Ishikawa (cell line): ENCODE measurements around the gene STK4.

ENCODE experiments used
- CEBPB ChIP-seq: IDR thresholded peaks from 2 replicates; pipeline ENCODE4 v1.6.1; 2012
- CREB1 ChIP-seq: IDR thresholded peaks from 2 replicates; pipeline ENCODE4 v1.6.1; 2012; ENCODE audit warnings: low read depth
- EGR1 ChIP-seq: IDR thresholded peaks from 2 replicates; pipeline ENCODE4 v1.6.1; 2012
- EP300 ChIP-seq: IDR thresholded peaks from 2 replicates; pipeline ENCODE4 v1.6.1; 2012; ENCODE audit warnings: borderline replicate concordance
- FOXM1 ChIP-seq: IDR thresholded peaks from 2 replicates; pipeline ENCODE4 v1.6.1; 2012; ENCODE audit warnings: low read depth, borderline replicate concordance
- MAX ChIP-seq: IDR thresholded peaks from 2 replicates; pipeline ENCODE4 v1.6.1; 2012
- NFIC ChIP-seq: IDR thresholded peaks from 2 replicates; pipeline ENCODE4 v1.6.1; 2012
- RAD21 ChIP-seq: IDR thresholded peaks from 2 replicates; pipeline ENCODE4 v1.6.1; 2012; ENCODE audit warnings: low read depth
- REST ChIP-seq: IDR thresholded peaks from 2 replicates; pipeline ENCODE4 v1.6.1; 2012; ENCODE audit warnings: low read depth, mild to moderate bottlenecking
- TAF1 ChIP-seq: IDR thresholded peaks from 2 replicates; pipeline ENCODE4 v1.6.1; 2012; ENCODE audit warnings: low read depth, mild to moderate bottlenecking
- TCF12 ChIP-seq: IDR thresholded peaks from 2 replicates; pipeline ENCODE4 v1.6.1; 2012; ENCODE audit warnings: low read depth
- TEAD4 ChIP-seq: IDR thresholded peaks from 2 replicates; pipeline ENCODE4 v1.6.1; 2012
- USF1 ChIP-seq: IDR thresholded peaks from 2 replicates; pipeline ENCODE4 v1.6.1; 2012
- YY1 ChIP-seq: IDR thresholded peaks from 2 replicates; pipeline ENCODE4 v1.6.1; 2012; ENCODE audit warnings: low read depth

GRCh38 chr20:45014671-45015415, 48.5 kb downstream of the STK4 start:
- TF ChIP-seq REST = no peak
- no peak for TF ChIP-seq EP300
- TF ChIP-seq RAD21 = no peak
- no peak for TF ChIP-seq YY1
- no peak for TF ChIP-seq USF1
- no peak for TF ChIP-seq TAF1
- TF ChIP-seq EGR1 = no peak
- TF ChIP-seq CREB1 = no peak
- TF ChIP-seq MAX = no peak
- TF ChIP-seq TCF12 = no peak
- no peak for TF ChIP-seq CEBPB
- no peak for TF ChIP-seq TEAD4
- TF ChIP-seq NFIC = no peak
- no peak for TF ChIP-seq FOXM1
